HepG2 (cell line): ENCODE results near the gene DUOXA2. TPM values are rescaled to one million over a fixed set of nuclear protein-coding genes. Genes with fewer than 3 reads are reported as not detected.
A peak's percentile ranks its signal among the peaks of the same experiment; 100 is the strongest.

Experiments used
- ATAC-seq: fragments of 200-7000 bp; cut with Tn5 transposase; 3 replicates; pipeline ENCODE4 v1.9.1; 2020; ENCODE audit warnings: mild to moderate bottlenecking, moderate library complexity
- BruUV-seq: library from RNA; stranded (reverse); fragments of 400-500 nt; replicated peaks from 2 replicates; lab custom pipeline; 2021; lab: Mats Ljungman, UMichigan
- CTCF ChIA-PET: fragments of 300-600 bp; formaldehyde crosslinking; extraction: SDS; loops from one replicate; lab custom pipeline; 2021; ENCODE audit warnings: low total read pairs, inconsistent platforms, low intra/inter-chr PET ratio; lab: Yijun Ruan, JAX
- POLR2A ChIA-PET: fragments of 350-600 bp; sonication (Branson Sonifier 250); formaldehyde crosslinking; loops from one replicate; lab custom pipeline; 2020; ENCODE audit warnings: antibody characterized with exemption, inconsistent platforms; lab: Yijun Ruan, JAX
- DNase-seq: peaks from one replicate; pipeline ENCODE4 v3.0.0-alpha.2; 2015; ENCODE audit warnings: low spot score
- FAIRE-seq: peaks from 3 replicates; lab custom pipeline; 2011; peaks lifted over from hg19 to GRCh38; lab: Jason Lieb, UNC
- H2AFZ ChIP-seq: one replicate; pipeline ENCODE4 v1.6.1; 2011; ENCODE audit warnings: low read length, inconsistent platforms
- H3K27ac ChIP-seq: fragments of 300-600 bp; 3 replicates; pipeline ENCODE4 v1.8.0; 2011; ENCODE audit warnings: mixed run types, mild to moderate bottlenecking, mixed read lengths, low read length, inconsistent platforms; ENCODE audit not compliant: insufficient read depth; ENCODE audit errors: extremely low read length
- H3K27me3 ChIP-seq, 2 experiments: fragments of 200-600 bp in 1 of 2; 2 replicates in 1 of 2; 3 replicates in 1 of 2; pipeline versions ENCODE4 v1.6.0 to v1.8.0; 2011; ENCODE audit warnings: low read length in 2 of 2, mild to moderate bottlenecking in 2 of 2, moderate library complexity in 2 of 2, inconsistent platforms in 1 of 2; ENCODE audit not compliant: insufficient read depth in 2 of 2, control insufficient read depth in 1 of 2
- H3K36me3 ChIP-seq, 2 experiments: fragments of 200-600 bp in 1 of 2; replicated peaks in 1 of 2; 2 replicates in 1 of 2; 3 replicates in 1 of 2; pipeline versions ENCODE4 v1.5.1 to v1.8.0; 2011; ENCODE audit warnings: low read length in 2 of 2, inconsistent platforms in 1 of 2; ENCODE audit not compliant: insufficient read depth in 2 of 2, control insufficient read depth in 1 of 2
- H3K4me1 ChIP-seq: 2 replicates; pipeline ENCODE4 v1.5.1; 2012; ENCODE audit warnings: low read length, inconsistent platforms; ENCODE audit not compliant: insufficient read depth
- H3K4me2 ChIP-seq: 2 replicates; pipeline ENCODE4 v1.6.0; 2011; ENCODE audit warnings: low read depth, low read length, inconsistent platforms
- H3K4me3 ChIP-seq, 3 experiments: fragments of 200-600 bp in 1 of 3; sonication (generic), shearing (Covaris generic) in 1 of 3; replicated peaks in 1 of 3; 2 replicates each; pipeline ENCODE4 v1.5.1; 2011 to 2016; ENCODE audit warnings: low read length in 3 of 3, inconsistent platforms in 2 of 3, low read depth in 2 of 3, mild to moderate bottlenecking in 2 of 3, control low read depth in 1 of 3, mixed read lengths in 1 of 3; ENCODE audit not compliant: insufficient read depth in 1 of 3
- H3K79me2 ChIP-seq: one replicate; pipeline ENCODE4 v1.6.1; 2011; ENCODE audit warnings: low read length, inconsistent platforms; ENCODE audit not compliant: insufficient read depth
- H3K9ac ChIP-seq: 2 replicates; pipeline ENCODE4 v1.6.0; 2011; ENCODE audit warnings: mild to moderate bottlenecking, low read depth, low read length, inconsistent platforms; ENCODE audit not compliant: insufficient read depth
- H3K9me3 ChIP-seq: 2 replicates; pipeline ENCODE4 v1.5.1; 2012; ENCODE audit warnings: mild to moderate bottlenecking, low read length
- H4K20me1 ChIP-seq: 2 replicates; pipeline ENCODE4 v1.6.0; 2011; ENCODE audit warnings: inconsistent platforms, mild to moderate bottlenecking, low read length, moderate library complexity; ENCODE audit not compliant: insufficient read depth
- ARID5B ChIP-seq: IDR thresholded peaks from 2 replicates; pipeline ENCODE4 v1.4.0; 2020; ENCODE audit warnings: mild to moderate bottlenecking, missing genetic modification reagents
- BCL6 ChIP-seq: IDR thresholded peaks from 2 replicates; pipeline ENCODE4 v1.6.1; 2016; ENCODE audit warnings: missing genetic modification reagents, missing compliant biosample characterization
- CEBPB ChIP-seq: IDR thresholded peaks from 2 replicates; pipeline ENCODE4 v1.6.1; 2011; ENCODE audit warnings: low read depth, low read length, improper control_type of control experiment, borderline replicate concordance
- CEBPG ChIP-seq: IDR thresholded peaks from 2 replicates; pipeline ENCODE4 v1.6.1; 2016
- EP300 ChIP-seq, 3 experiments: sonication (generic) in 1 of 3; formaldehyde crosslinking in 1 of 3; IDR thresholded peaks; 2 replicates each; pipeline versions ENCODE4 v1.5.1 to v1.6.1; 2011 to 2020; ENCODE audit warnings: low read depth in 2 of 3, low read length in 2 of 3, borderline replicate concordance in 1 of 3, improper control_type of control experiment in 1 of 3, mild to moderate bottlenecking in 1 of 3, missing genetic modification reagents in 1 of 3, moderate library complexity in 1 of 3
- EZH2 ChIP-seq: conservative IDR thresholded peaks from 2 replicates; pipeline ENCODE4 v1.6.1; 2012; ENCODE audit warnings: mild to moderate bottlenecking, low read depth, low read length, moderate library complexity
- FOSL2 ChIP-seq: sonication (generic); formaldehyde crosslinking; IDR thresholded peaks from 2 replicates; pipeline ENCODE4 v1.4.0; 2020; ENCODE audit warnings: missing genetic modification reagents
- FOXA1 ChIP-seq, 2 experiments: fragments of 450-650 bp in 1 of 2; sonication (generic) in 1 of 2; formaldehyde crosslinking in 1 of 2; IDR thresholded peaks; 2 replicates each; pipeline versions ENCODE4 v1.4.0 to v1.6.1; 2016 to 2020; ENCODE audit warnings: missing genetic modification reagents in 1 of 2
- FOXA3 ChIP-seq: IDR thresholded peaks from 2 replicates; pipeline ENCODE4 v1.6.1; 2016; ENCODE audit warnings: missing genetic modification reagents, missing compliant biosample characterization
- HDAC1 ChIP-seq: sonication (generic); formaldehyde crosslinking; IDR thresholded peaks from 2 replicates; pipeline ENCODE4 v1.5.1; 2020; ENCODE audit warnings: mild to moderate bottlenecking, missing genetic modification reagents
- KDM1A ChIP-seq: IDR thresholded peaks from 2 replicates; pipeline ENCODE4 v1.6.1; 2016; ENCODE audit warnings: missing compliant biosample characterization
- RARA ChIP-seq: IDR thresholded peaks from 2 replicates; pipeline ENCODE4 v1.6.1; 2016; ENCODE audit warnings: missing genetic modification reagents, missing compliant biosample characterization
- TEF ChIP-seq: sonication (generic); formaldehyde crosslinking; IDR thresholded peaks from 2 replicates; pipeline ENCODE4 v1.5.0; 2020; ENCODE audit warnings: missing genetic modification reagents
- THAP11 ChIP-seq: IDR thresholded peaks from 2 replicates; pipeline ENCODE4 v1.6.1; 2016; ENCODE audit warnings: missing biosample characterization, missing genetic modification reagents
- ZNF644 ChIP-seq: IDR thresholded peaks from 2 replicates; pipeline ENCODE4 v1.6.1; 2016; ENCODE audit warnings: low read depth
- ZNF710 ChIP-seq: sonication (generic); formaldehyde crosslinking; IDR thresholded peaks from 2 replicates; pipeline ENCODE4 v1.5.0; 2020; ENCODE audit warnings: mild to moderate bottlenecking, missing genetic modification reagents, borderline replicate concordance
- WGBS: methylation state at CpG from one replicate; pipeline ENCODE4 v1.1.6; 2017; ENCODE audit warnings: low lambda C conversion rate; 5-methylcytosine and 5-hydroxymethylcytosine counted together
- in situ Hi-C: cut with HindIII; loops from 2 replicates; pipeline ENCODE4 v1.10.0; 2017; ENCODE audit warnings: low pct_unique_long_range_greater_than_20kb; ENCODE audit not compliant: extremely low pct_ligation_motif_present
- intact Hi-C: fragments of 100-400 bp; cut with micrococcal nuclease; formaldehyde crosslinking; loops from one replicate; pipeline ENCODE4 v1.10.0; 2022; ENCODE audit not compliant: unreplicated experiment
- polyA plus RNA-seq, 8 experiments: library from polyadenylated mRNA; depleted of rRNA in 3 of 8; stranded (reverse) in 7 of 8; unstranded in 1 of 8; fragments of >200 nt; fragmentation: Illumina TruSeq in 4 of 8; extraction: Trizol in 4 of 8; gene quantifications; 2 replicates each; pipeline versions ENCODE4 v1.2.1 to v1.2.3, GENCODE V29; 2011 to 2016; ENCODE audit warnings: low read depth in 4 of 8, missing spikeins in 1 of 8, mixed read lengths in 1 of 8; ENCODE audit not compliant: insufficient read depth in 1 of 8
- total RNA-seq, 5 experiments: library from RNA; depleted of rRNA; stranded (reverse); fragments of >200 nt; fragmentation: Illumina TruSeq; extraction: Trizol; gene quantifications; 2 replicates each; pipeline ENCODE4 v1.2.3, GENCODE V29; 2016; ENCODE audit warnings: low read depth in 1 of 5

DUOXA2 gene
- total and polyA plus RNA-seq, 2 of the 13 experiments (the other 11 are each of a cell fraction or from before 2014, with no cell fraction given): 0.32 TPM; not detected in 1

GRCh38 chr15:45091161-45091560, 23.0 kb upstream of the DUOXA2 start:
- in situ Hi-C loops (no loop called here), intact Hi-C loops (no loop called here)
- H2AFZ ChIP-seq: no peak overlapping the region
- peak; percentile 50 for DNase-seq
- H3K27me3 ChIP-seq: peaks cover 3 to 23% of the 10 kb centered on the region in 2 experiments; a peak in 4 of 5 replicates
- H3K36me3 ChIP-seq: no peaks in the 10 kb centered on the region
- no peak overlapping the region for H3K9ac ChIP-seq
- peak; percentile 53 for TF ChIP-seq ZNF644 (CRISPR knock-in tag)
- TF ChIP-seq FOXA1 (IDR thresholded peaks at IDR 0.05): no peak
- peak; percentile 19; the same call in 1 of the 2 replicates for TF ChIP-seq FOXA1 (CRISPR knock-in tag; IDR thresholded peaks at IDR 0.05)
- no peak for TF ChIP-seq EZH2
- TF ChIP-seq FOXA3 (CRISPR knock-in tag): 0 out of 2 replicates have a peak, but pooled peaks have one; percentile 9
- peak in 1 of 2 experiments; percentile 17; a peak in 1 of 4 replicates for TF ChIP-seq EP300 (IDR thresholded peaks at IDR 0.05; ENCODE audit: low read depth in 2 of 2, low read length in 2 of 2)
- TF ChIP-seq EP300 (CRISPR knock-in tag; IDR thresholded peaks at IDR 0.05; ENCODE audit: borderline replicate concordance): no peak
- TF ChIP-seq ZNF710 (CRISPR knock-in tag): no peak; the same call in 1 of the 2 replicates
- peak; percentile 34; the same call in 1 of the 2 replicates for TF ChIP-seq CEBPG (CRISPR knock-in tag)
- peak; percentile 82 for TF ChIP-seq FOSL2
- TF ChIP-seq THAP11: no peak
- TF ChIP-seq CEBPB: peak; percentile 28; the same call in 1 of the 2 replicates
- TF ChIP-seq HDAC1 (CRISPR knock-in tag): no peak
- peak; percentile 63 for TF ChIP-seq RARA (CRISPR knock-in tag)
- peak; percentile 64; the same call in 1 of the 2 replicates for TF ChIP-seq TEF (CRISPR knock-in tag)
- TF ChIP-seq KDM1A (CRISPR knock-in tag): 0 out of 2 replicates have a peak, but pooled peaks have one; percentile 13
- peak; percentile 50 for TF ChIP-seq ARID5B (CRISPR knock-in tag)
- TF ChIP-seq BCL6 (CRISPR knock-in tag): peak; percentile 60
- no peaks in the 10 kb centered on the region for H4K20me1 ChIP-seq
- H3K4me3 ChIP-seq: no peak overlapping the region
- WGBS: 7% methylated on average over 7 of the region's 7 CpGs
- no peaks in the 10 kb centered on the region for H3K79me2 ChIP-seq
- peaks cover 44% of the 10 kb centered on the region for H3K4me1 ChIP-seq
- ChIA-PET CTCF (no interaction called here), POLR2A (no interaction called here)
- H3K4me2 ChIP-seq: no peak overlapping the region
- no peak for FAIRE-seq
- peak; percentile 23 for ATAC-seq
- H3K27ac ChIP-seq: no peak overlapping the region
- no peaks in the 10 kb centered on the region for H3K9me3 ChIP-seq
- no TSS peak for BruUV-seq
